ENCODE results near the gene CCDC68.

DNA sequence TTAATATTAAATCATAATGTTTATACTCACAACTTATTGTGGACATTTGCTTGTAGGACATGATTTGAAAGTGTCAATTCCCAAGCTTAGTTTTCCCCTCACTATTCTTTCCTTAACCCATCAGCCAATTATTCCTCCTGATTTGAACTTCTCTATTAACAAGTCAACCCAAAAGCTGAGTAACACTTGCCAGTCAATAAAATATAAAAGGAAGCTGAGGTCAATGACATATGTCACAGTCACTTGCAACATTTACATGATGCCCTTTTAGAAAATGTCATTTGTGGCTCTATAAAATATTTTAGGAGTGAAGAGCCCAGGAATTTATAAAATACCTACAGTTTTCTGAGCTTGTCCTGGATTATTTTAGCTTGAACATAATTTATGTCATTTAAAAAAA lies 7.2 kb downstream of the CCDC68 start:
- TF ChIP-seq, protein P1, sequence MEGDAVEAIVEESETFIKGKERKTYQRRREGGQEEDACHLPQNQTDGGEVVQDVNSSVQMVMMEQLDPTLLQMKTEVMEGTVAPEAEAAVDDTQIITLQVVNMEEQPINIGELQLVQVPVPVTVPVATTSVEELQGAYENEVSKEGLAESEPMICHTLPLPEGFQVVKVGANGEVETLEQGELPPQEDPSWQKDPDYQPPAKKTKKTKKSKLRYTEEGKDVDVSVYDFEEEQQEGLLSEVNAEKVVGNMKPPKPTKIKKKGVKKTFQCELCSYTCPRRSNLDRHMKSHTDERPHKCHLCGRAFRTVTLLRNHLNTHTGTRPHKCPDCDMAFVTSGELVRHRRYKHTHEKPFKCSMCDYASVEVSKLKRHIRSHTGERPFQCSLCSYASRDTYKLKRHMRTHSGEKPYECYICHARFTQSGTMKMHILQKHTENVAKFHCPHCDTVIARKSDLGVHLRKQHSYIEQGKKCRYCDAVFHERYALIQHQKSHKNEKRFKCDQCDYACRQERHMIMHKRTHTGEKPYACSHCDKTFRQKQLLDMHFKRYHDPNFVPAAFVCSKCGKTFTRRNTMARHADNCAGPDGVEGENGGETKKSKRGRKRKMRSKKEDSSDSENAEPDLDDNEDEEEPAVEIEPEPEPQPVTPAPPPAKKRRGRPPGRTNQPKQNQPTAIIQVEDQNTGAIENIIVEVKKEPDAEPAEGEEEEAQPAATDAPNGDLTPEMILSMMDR (conservative IDR thresholded peaks at IDR 0.05 in 1 of 2, IDR thresholded peaks at IDR 0.05 in 1 of 2; ENCODE audit: low read depth in 1 of 2, low read length in 2 of 2), result no peak
- TF ChIP-seq EZH2 (IDR thresholded peaks at IDR 0.05; ENCODE audit: low read length, missing control alignments), result no peak
